Spleen (tissue), 11 donors: ENCODE measurements around the gene CD58. TPM values are rescaled to one million over a fixed set of nuclear protein-coding genes. Genes with fewer than 3 reads are reported as not detected.
A peak's percentile ranks its signal among the peaks of the same experiment; 100 is the strongest.

Source experiments
- DNase-seq: peaks from one replicate; pipeline ENCODE4 v3.0.0-alpha.2; 2020
- H3K27ac ChIP-seq, 8 donors: fragments of 200-600 bp; sonication (generic) in 7 of 8; 1 replicate in 4 of 8; 2 replicates in 4 of 8; pipeline versions ENCODE4 v1.5.0 to v1.8.0; 2016 to 2021; ENCODE audit warnings: inconsistent platforms in 4 of 8, mild to moderate bottlenecking in 4 of 8, moderate library complexity in 1 of 8
- H3K27me3 ChIP-seq, 7 donors: fragments of 200-600 bp; sonication (generic) in 6 of 7; replicated peaks in 1 of 7; 1 replicate in 4 of 7; 2 replicates in 3 of 7; pipeline versions ENCODE4 v1.5.0 to v1.8.0; 2016 to 2021; ENCODE audit warnings: inconsistent platforms in 3 of 7, mild to moderate bottlenecking in 1 of 7
- H3K36me3 ChIP-seq, 6 donors: fragments of 200-600 bp; sonication (generic) in 5 of 6; 1 replicate in 4 of 6; 2 replicates in 2 of 6; pipeline versions ENCODE4 v1.5.0 to v1.8.0; 2016 to 2021; ENCODE audit warnings: inconsistent platforms in 2 of 6
- H3K4me1 ChIP-seq, 6 donors: fragments of 200-600 bp; sonication (generic) in 5 of 6; 1 replicate in 3 of 6; 2 replicates in 3 of 6; pipeline versions ENCODE4 v1.5.0 to v1.8.0; 2016 to 2021; ENCODE audit warnings: inconsistent platforms in 3 of 6
- H3K4me3 ChIP-seq, 8 donors: fragments of 200-600 bp; sonication (generic) in 7 of 8; 1 replicate in 4 of 8; 2 replicates in 4 of 8; pipeline versions ENCODE4 v1.5.0 to v1.8.0; 2016 to 2021; ENCODE audit warnings: inconsistent platforms in 4 of 8, mild to moderate bottlenecking in 4 of 8, moderate library complexity in 2 of 8
- H3K9me3 ChIP-seq, 8 donors: fragments of 200-600 bp; sonication (generic) in 7 of 8; 1 replicate in 4 of 8; 2 replicates in 4 of 8; pipeline versions ENCODE4 v1.5.0 to v1.8.0; 2016 to 2021; ENCODE audit warnings: inconsistent platforms in 4 of 8
- POLR2A ChIP-seq, 3 donors: fragments of 450-650 bp; IDR thresholded peaks; one replicate each; pipeline ENCODE4 v1.5.1; 2017; ENCODE audit warnings: antibody characterized with exemption in 3 of 3, mild to moderate bottlenecking in 1 of 3
- POLR2AphosphoS5 ChIP-seq, 3 donors: sonication (generic); formaldehyde crosslinking; IDR thresholded peaks; one replicate each; pipeline ENCODE4 v1.5.1; 2017; ENCODE audit warnings: antibody characterized with exemption in 3 of 3
- WGBS, 5 donors: extraction: QIAGEN DNeasy Blood & Tissue Kit in 3 of 5; methylation state at CpG; one replicate each; pipeline versions ENCODE4 v1.1.5 to v1.1.7; 2013 to 2018; 5-methylcytosine and 5-hydroxymethylcytosine counted together
- intact Hi-C: fragments of 100-400 bp; cut with DNase I; formaldehyde crosslinking; loops from one replicate; pipeline ENCODE4 v1.15.0; 2023; ENCODE audit warnings: low total_unique reads
- polyA plus RNA-seq, 3 donors: library from polyadenylated mRNA; stranded (reverse); fragments of 200-250 nt; gene quantifications; one replicate each; pipeline ENCODE4 v1.2.1, GENCODE V29; 2013
- total RNA-seq, 7 donors: library from RNA; depleted of rRNA in 3 of 7; stranded (reverse); fragments of >200 nt in 3 of 7; fragmentation: NEBNext Ultra II Directional in 4 of 7; extraction: Animal tissue kit (Norgen Biotek cat#: 25700) in 4 of 7; gene quantifications; one replicate each; pipeline versions ENCODE4 v1.1.0 to v1.2.1, GENCODE V29; 2016 to 2021
- TF ChIP-seq, protein P1 (sequence below), 11 experiments: fragments of 200-600 bp in 7 of 11; fragments of 450-650 bp in 4 of 11; sonication (generic) in 4 of 11; IDR thresholded peaks in 8 of 11; conservative IDR thresholded peaks in 3 of 11; 1 replicate in 7 of 11; 2 replicates in 4 of 11; pipeline versions ENCODE4 v1.4.0 to v1.8.0; 2016 to 2021; ENCODE audit warnings: antibody characterized with exemption in 11 of 11, inconsistent platforms in 4 of 11, mild to moderate bottlenecking in 1 of 11
- donor health status: healthy with polysubstance abuse.
- donor health status: DM: no; HTN: no; CAD: no; lungs with moderate emphysema.
- donor health status: DM: no; HTN: no; CAD: no.
- donor health status: Bipolar disorder and iron deficiency.
- donor health status: healthy.
- donor health status: DM: no; HTN: no; CAD: no.
- donor health status: DM: yes; HTN: yes; CAD: no.

CD58 gene
- total and polyA plus RNA-seq, 10 donors: 9.7 to 52.1 (median 30.0) TPM

- Histone ChIP-seq H3K36me3 (no peaks in the 10 kb centered on the region), H3K27ac (no peak overlapping the region), H3K4me1 (peaks cover 0 to 35% (median 8%) of the 10 kb centered on the region in 6 donors), H3K4me3 (no peak overlapping the region), H3K27me3 (no peaks in the 10 kb centered on the region), H3K9me3 (no peaks in the 10 kb centered on the region)
- TF ChIP-seq, protein P1, sequence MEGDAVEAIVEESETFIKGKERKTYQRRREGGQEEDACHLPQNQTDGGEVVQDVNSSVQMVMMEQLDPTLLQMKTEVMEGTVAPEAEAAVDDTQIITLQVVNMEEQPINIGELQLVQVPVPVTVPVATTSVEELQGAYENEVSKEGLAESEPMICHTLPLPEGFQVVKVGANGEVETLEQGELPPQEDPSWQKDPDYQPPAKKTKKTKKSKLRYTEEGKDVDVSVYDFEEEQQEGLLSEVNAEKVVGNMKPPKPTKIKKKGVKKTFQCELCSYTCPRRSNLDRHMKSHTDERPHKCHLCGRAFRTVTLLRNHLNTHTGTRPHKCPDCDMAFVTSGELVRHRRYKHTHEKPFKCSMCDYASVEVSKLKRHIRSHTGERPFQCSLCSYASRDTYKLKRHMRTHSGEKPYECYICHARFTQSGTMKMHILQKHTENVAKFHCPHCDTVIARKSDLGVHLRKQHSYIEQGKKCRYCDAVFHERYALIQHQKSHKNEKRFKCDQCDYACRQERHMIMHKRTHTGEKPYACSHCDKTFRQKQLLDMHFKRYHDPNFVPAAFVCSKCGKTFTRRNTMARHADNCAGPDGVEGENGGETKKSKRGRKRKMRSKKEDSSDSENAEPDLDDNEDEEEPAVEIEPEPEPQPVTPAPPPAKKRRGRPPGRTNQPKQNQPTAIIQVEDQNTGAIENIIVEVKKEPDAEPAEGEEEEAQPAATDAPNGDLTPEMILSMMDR (IDR thresholded peaks at IDR 0.05 in 8 of 11, conservative IDR thresholded peaks at IDR 0.05 in 3 of 11): no peak
- no peak for TF ChIP-seq POLR2AphosphoS5 (IDR thresholded peaks at IDR 0.05)
- no peak for TF ChIP-seq POLR2A (IDR thresholded peaks at IDR 0.05)
- DNase-seq: no peak
- intact Hi-C loops: no loop called here
- WGBS, 5 donors: 71 to 77% (median 72%) methylated on average over 4 of the region's 4 CpGs
Observed at GRCh38 chr1:116492358-116492811, 78.4 kb downstream of the CD58 start.

GRCh38 chr1:116491700-116492357, 79.0 kb downstream of the CD58 start:
- intact Hi-C loops: no loop called here
- WGBS, 5 donors: 80 to 93% (median 89%) methylated on average over 5 of the region's 5 CpGs

GRCh38 chr1:116490588-116490987, 80.2 kb downstream of the CD58 start:
- intact Hi-C loops: no loop called here
- 88 to 98% (median 92%) methylated on average over 3 of the region's 3 CpGs for WGBS, 5 donors
- DNase-seq: no peak
- peaks cover 0 to 17% (median 2%) of the 10 kb centered on the region in 6 donors for H3K4me1 ChIP-seq
- TF ChIP-seq POLR2AphosphoS5 (IDR thresholded peaks at IDR 0.05): no peak
- TF ChIP-seq POLR2A (IDR thresholded peaks at IDR 0.05): no peak
- TF ChIP-seq, protein P1 (IDR thresholded peaks at IDR 0.05 in 8 of 11, conservative IDR thresholded peaks at IDR 0.05 in 3 of 11): no peak
- peak overlapping the region in 1 of 8 donors; percentile 43 for H3K27ac ChIP-seq
- no peaks in the 10 kb centered on the region for H3K9me3 ChIP-seq
- no peak overlapping the region for H3K4me3 ChIP-seq
- H3K27me3 ChIP-seq: no peaks in the 10 kb centered on the region
- H3K36me3 ChIP-seq: no peaks in the 10 kb centered on the region

More at GRCh38 chr1:116491700-116492357, 79.0 kb downstream of the CD58 start:
- TF ChIP-seq, protein P1 (IDR thresholded peaks at IDR 0.05 in 8 of 11, conservative IDR thresholded peaks at IDR 0.05 in 3 of 11): no peak
- no peak for TF ChIP-seq POLR2AphosphoS5 (IDR thresholded peaks at IDR 0.05)
- TF ChIP-seq POLR2A (IDR thresholded peaks at IDR 0.05): no peak
- H3K27me3 ChIP-seq: no peaks in the 10 kb centered on the region
- H3K4me3 ChIP-seq: no peak overlapping the region
- H3K36me3 ChIP-seq: no peaks in the 10 kb centered on the region
- DNase-seq: no peak
- H3K4me1 ChIP-seq: peaks cover 0 to 29% (median 6%) of the 10 kb centered on the region in 6 donors
- no peaks in the 10 kb centered on the region for H3K9me3 ChIP-seq
- H3K27ac ChIP-seq: no peak overlapping the region

GRCh38 chr1:116489231-116489697, 81.6 kb downstream of the CD58 start:
- Histone ChIP-seq H3K36me3 (no peaks in the 10 kb centered on the region), H3K4me3 (no peak overlapping the region), H3K9me3 (no peaks in the 10 kb centered on the region), H3K27me3 (no peaks in the 10 kb centered on the region), H3K27ac (peak overlapping the region in 3 of 8 donors; percentile 27 to 43 (median 40)), H3K4me1 (peaks cover 0 to 22% (median 4%) of the 10 kb centered on the region in 6 donors)
- DNase-seq: no peak
- WGBS, 5 donors: 63 to 81% (median 66%) methylated on average over 5 of the region's 5 CpGs
- peak in 1 of 3 donors; percentile 23 for TF ChIP-seq POLR2AphosphoS5 (IDR thresholded peaks at IDR 0.05)
- TF ChIP-seq POLR2A (IDR thresholded peaks at IDR 0.05): no peak
- intact Hi-C loops: loop anchor here (5.0 to 10.0 kb wide), 2 partner anchors 124 to 347 kb away; no protein-coding TSS in a partner anchor
